OCI-LY3 (cell line): Measurements from ENCODE around the gene MYLK.

Source experiments
- H2AFZ ChIP-seq: fragments of 200-600, 300-600 bp; shearing (Covaris generic); 2 replicates; pipeline ENCODE4 v1.6.0; 2014; ENCODE audit warnings: antibody characterized with exemption, low read depth, low read length
- H3K27ac ChIP-seq: fragments of 200-600, 300-600 bp; sonication (generic); 2 replicates; pipeline ENCODE4 v1.5.1; 2014; ENCODE audit warnings: mild to moderate bottlenecking, low read length, moderate library complexity, mixed read lengths
- H3K27me3 ChIP-seq: fragments of 200-600, 300-600 bp; sonication (generic); 2 replicates; pipeline ENCODE4 v1.6.1; 2014; ENCODE audit warnings: low read depth, low read length, mixed read lengths
- H3K36me3 ChIP-seq: fragments of 200-600, 300-600 bp; sonication (generic); replicated peaks from 2 replicates; pipeline ENCODE3; 2014; ENCODE audit warnings: low read depth, low read length, mixed read lengths
- H3K4me1 ChIP-seq: fragments of 300-600, 200-600 bp; sonication (generic); 2 replicates; pipeline ENCODE4 v1.6.1; 2014; ENCODE audit warnings: low read length, mixed read lengths
- H3K4me2 ChIP-seq: fragments of 200-600, 300-600 bp; sonication (generic); 2 replicates; pipeline ENCODE4 v1.6.1; 2014; ENCODE audit warnings: low read length, mixed read lengths
- H3K4me3 ChIP-seq: fragments of 300-600, 200-600 bp; sonication (generic); 2 replicates; pipeline ENCODE4 v1.5.1; 2014; ENCODE audit warnings: antibody characterized with exemption, mild to moderate bottlenecking, low read length, moderate library complexity
- H3K79me2 ChIP-seq: fragments of 300-600, 200-600 bp; shearing (Covaris generic); 2 replicates; pipeline ENCODE4 v1.6.1; 2014; ENCODE audit warnings: mild to moderate bottlenecking, low read length, mixed read lengths
- H3K9ac ChIP-seq: fragments of 300-600, 200-600 bp; shearing (Covaris generic); 2 replicates; pipeline ENCODE4 v1.6.0; 2014; ENCODE audit warnings: mild to moderate bottlenecking, low read length, moderate library complexity
- H3K9me3 ChIP-seq: fragments of 200-600, 300-600 bp; shearing (Covaris generic); 2 replicates; pipeline ENCODE4 v1.6.1; 2014; ENCODE audit warnings: low read length, mixed read lengths; ENCODE audit not compliant: insufficient read depth
- H4K20me1 ChIP-seq: fragments of 200-600, 300-600 bp; sonication (generic); 2 replicates; pipeline ENCODE4 v1.6.1; 2016; ENCODE audit warnings: low read length, mixed read lengths; ENCODE audit not compliant: insufficient read depth
- CTCF ChIP-seq: fragments of 200-600, 300-600 bp; sonication (generic); IDR thresholded peaks from 2 replicates; pipeline ENCODE4 v1.5.1; 2014; ENCODE audit warnings: antibody characterized with exemption, low read length, low read depth
- EZH2phosphoT487 ChIP-seq: fragments of 200-600 bp; shearing (Covaris generic); IDR thresholded peaks from 2 replicates; pipeline ENCODE4 v1.6.1; 2018; ENCODE audit warnings: antibody characterized with exemption, mixed run types, low read depth

MYLK gene

GRCh38 chr3:123872621-123873020 is 11.5 kb downstream of the MYLK start:
- TF ChIP-seq EZH2phosphoT487: no peak
- TF ChIP-seq CTCF: no peak
- Histone ChIP-seq H4K20me1 (no peaks in the 10 kb centered on the region), H3K27ac (no peak overlapping the region), H2AFZ (no peak overlapping the region), H3K36me3 (no peaks in the 10 kb centered on the region), H3K4me2 (no peak overlapping the region), H3K9ac (no peak overlapping the region), H3K4me3 (no peak overlapping the region), H3K4me1 (no peaks in the 10 kb centered on the region), H3K9me3 (no peaks in the 10 kb centered on the region), H3K79me2 (no peaks in the 10 kb centered on the region), H3K27me3 (0 out of 2 replicates have a peak, but pooled peaks cover 6% of the 10 kb centered on the region)

DNA sequence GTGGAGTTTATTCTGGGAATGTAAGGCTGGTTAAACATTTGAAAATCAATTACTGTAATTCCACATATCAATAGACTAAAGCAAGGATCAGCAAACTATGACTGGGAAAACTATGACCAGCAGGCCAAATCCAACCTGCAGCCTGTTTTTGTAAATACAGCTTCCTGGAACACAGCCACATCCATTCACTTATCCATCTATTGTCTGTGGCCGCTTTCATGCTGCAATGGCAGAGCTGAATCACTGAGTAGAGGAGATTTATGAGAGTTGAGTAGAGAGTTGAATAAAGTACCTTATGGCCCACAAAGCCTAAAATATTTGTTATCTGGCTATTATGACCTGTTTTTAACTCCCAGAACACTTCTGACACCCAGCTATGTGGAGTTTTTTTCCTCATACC is 12.2 kb downstream of the MYLK start:
- Histone ChIP-seq H4K20me1 (no peaks in the 10 kb centered on the region), H3K4me2 (no peak overlapping the region), H3K27me3 (0 out of 2 replicates have a peak, but pooled peaks cover 6% of the 10 kb centered on the region), H3K36me3 (no peaks in the 10 kb centered on the region), H2AFZ (no peak overlapping the region), H3K9me3 (no peaks in the 10 kb centered on the region), H3K27ac (no peak overlapping the region), H3K9ac (no peak overlapping the region), H3K4me3 (no peak overlapping the region), H3K4me1 (no peaks in the 10 kb centered on the region), H3K79me2 (no peaks in the 10 kb centered on the region)
- TF ChIP-seq CTCF (no peak), EZH2phosphoT487 (no peak)

DNA sequence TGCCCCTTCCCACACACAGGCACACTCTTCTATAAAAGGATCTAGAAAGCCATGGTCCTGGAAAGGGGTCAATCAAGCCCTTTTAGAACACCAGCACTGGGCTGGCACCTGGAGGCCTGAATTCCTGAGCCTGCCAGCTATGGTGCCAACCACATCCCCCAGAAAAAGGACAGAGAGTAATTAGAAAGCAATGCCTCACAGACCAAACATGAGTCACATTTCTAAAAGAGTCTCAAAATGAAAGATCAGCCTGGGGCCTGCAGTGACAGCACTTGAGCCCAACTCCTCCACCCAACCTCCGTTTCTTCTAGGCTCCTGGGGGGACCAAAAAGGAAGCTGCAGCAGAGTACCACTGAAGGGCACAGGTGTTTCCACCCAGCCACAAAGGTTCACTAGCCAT is 14.1 kb downstream of the MYLK start:
- Histone ChIP-seq H3K36me3 (no peaks in the 10 kb centered on the region), H3K4me3 (no peak overlapping the region), H3K9ac (no peak overlapping the region), H3K27me3 (0 out of 2 replicates have a peak, but pooled peaks cover 5% of the 10 kb centered on the region), H2AFZ (no peak overlapping the region), H3K4me1 (no peaks in the 10 kb centered on the region), H3K9me3 (no peaks in the 10 kb centered on the region), H3K27ac (no peak overlapping the region), H4K20me1 (no peaks in the 10 kb centered on the region), H3K79me2 (no peaks in the 10 kb centered on the region), H3K4me2 (no peak overlapping the region)
- no peak for TF ChIP-seq CTCF

DNA sequence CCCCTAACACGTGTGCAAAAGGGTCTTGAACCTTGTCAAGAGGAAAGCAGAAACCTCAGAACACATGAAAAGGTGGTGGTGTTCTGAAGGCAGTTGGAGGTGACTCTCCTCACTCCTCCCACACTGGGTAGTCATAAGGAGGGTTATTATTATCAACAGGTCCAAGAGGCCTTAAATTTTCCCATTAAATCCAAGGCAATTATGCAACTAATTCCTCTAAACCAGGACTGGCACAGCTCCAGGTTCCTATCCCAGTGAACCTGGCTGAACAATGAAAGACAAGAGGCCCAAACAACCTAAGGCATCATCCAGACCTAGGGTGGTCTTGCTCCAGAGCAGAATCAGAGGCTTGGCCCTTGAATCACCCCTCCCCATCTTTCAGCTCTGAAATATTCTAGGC is 15.0 kb downstream of the MYLK start:
- Histone ChIP-seq H2AFZ (no peak overlapping the region), H3K27ac (no peak overlapping the region), H3K27me3 (0 out of 2 replicates have a peak, but pooled peaks cover 3% of the 10 kb centered on the region), H3K36me3 (no peaks in the 10 kb centered on the region), H4K20me1 (no peaks in the 10 kb centered on the region), H3K79me2 (no peaks in the 10 kb centered on the region), H3K4me1 (no peaks in the 10 kb centered on the region), H3K9ac (no peak overlapping the region), H3K9me3 (no peaks in the 10 kb centered on the region), H3K4me2 (no peak overlapping the region), H3K4me3 (no peak overlapping the region)
- TF ChIP-seq CTCF (no peak), EZH2phosphoT487 (no peak)
